ENCODE measurements around the gene GFRA1. TPM values are rescaled to one million over a fixed set of nuclear protein-coding genes. Genes with fewer than 3 reads are reported as not detected.

Gene GFRA1
- total and polyA plus RNA-seq, 2 of the 8 experiments (the other 6 are each of a cell fraction or from before 2014, with no cell fraction given): 1.1 to 2.0 TPM

- 91% methylated on average over 3 of the region's 3 CpGs; no CpG with 5 or more reads in 1 of the 2 experiments for WGBS, 2 experiments (ENCODE audit: extremely low coverage in 1 of 2, insufficient coverage in 1 of 2, insufficient read length in 1 of 2, insufficient replicate concordance in 2 of 2, low coverage in 1 of 2, low lambda C conversion rate in 2 of 2, missing lambda C conversion rate in 1 of 2)
Measured at GRCh38 chr10:116082762-116083161, 190.2 kb downstream of the GFRA1 start.

More at GRCh38 chr10:116082762-116083161, 190.2 kb downstream of the GFRA1 start:
- H3K9ac ChIP-seq (replicated peaks in 1 of 4; ENCODE audit: extremely low read depth in 1 of 4, low read depth in 3 of 4, low read length in 3 of 4): no peak overlapping the region
- ChIA-PET POLR2A (ENCODE audit: partially characterized antibody) (no interaction called here), CTCF (ENCODE audit: partially characterized antibody) (interaction anchor here (0.9 to 4.0 kb wide), 6 partner anchors 13 to 372 kb away, joined by 3 to 10 read pairs (median 5); no protein-coding TSS in a partner anchor)
- no peaks in the 10 kb centered on the region for H3K23me2 ChIP-seq (ENCODE audit: low read depth, low read length)
- no peak overlapping the region for H2BK15ac ChIP-seq (ENCODE audit: low read length)
- no peak overlapping the region for H3K27ac ChIP-seq (ENCODE audit: low read depth, low read length)
- H3K4me1 ChIP-seq (replicated peaks in 1 of 4; ENCODE audit: control insufficient read depth in 3 of 4, insufficient read depth in 4 of 4, low read length in 3 of 4): peaks cover 0 to 5% (median 0%) of the 10 kb centered on the region in 4 experiments; a peak in 1 of 7 replicates
- no peak for DNase-seq (ENCODE audit: low read depth in 1 of 2, low spot score in 2 of 2)
- no peaks in the 10 kb centered on the region for H3K36me3 ChIP-seq (ENCODE audit: control insufficient read depth in 2 of 4, insufficient read depth in 4 of 4, low read length in 3 of 4)
- H2BK12ac ChIP-seq (ENCODE audit: low read depth, low read length): no peak overlapping the region
- no peak for FAIRE-seq
- H3K9me3 ChIP-seq (ENCODE audit: insufficient read depth in 2 of 2, low read depth in 1 of 2, low read length in 1 of 2): no peaks in the 10 kb centered on the region
- no peak overlapping the region for H2BK5ac ChIP-seq (ENCODE audit: low read depth, low read length)
- H2AFZ ChIP-seq (ENCODE audit: low read length): no peak overlapping the region
- no peak overlapping the region for H3K4me3 ChIP-seq (ENCODE audit: extremely low read depth in 1 of 4, insufficient read depth in 2 of 4, low read depth in 3 of 4, low read length in 4 of 4)
- H4K5ac ChIP-seq (ENCODE audit: insufficient read length, low read depth, low read length): no peak overlapping the region
- no peak overlapping the region for H3K4me2 ChIP-seq (ENCODE audit: insufficient read depth in 1 of 2, low read depth in 2 of 2, low read length in 2 of 2)
- no peak overlapping the region for H3K23ac ChIP-seq (ENCODE audit: insufficient read length)
- H4K20me1 ChIP-seq (replicated peaks in 1 of 2; ENCODE audit: control insufficient read depth in 1 of 2, insufficient read depth in 2 of 2, low read length in 2 of 2): no peaks in the 10 kb centered on the region
- no peak overlapping the region for H4K91ac ChIP-seq (replicated peaks; ENCODE audit: insufficient read length, low read length)
- H3K18ac ChIP-seq (ENCODE audit: extremely low read depth, low read length): no peak overlapping the region
- H3K79me1 ChIP-seq (ENCODE audit: low read depth, low read length): no peaks in the 10 kb centered on the region
- no peak overlapping the region for H3K56ac ChIP-seq (replicated peaks; ENCODE audit: insufficient read length, low read depth, low read length)
- H3K79me2 ChIP-seq (ENCODE audit: control insufficient read depth in 1 of 2, insufficient read depth in 2 of 2, low read length in 2 of 2): no peaks in the 10 kb centered on the region
- no peak overlapping the region for H3K14ac ChIP-seq (ENCODE audit: insufficient read length)
- H2AK5ac ChIP-seq (ENCODE audit: low read depth, low read length): no peak overlapping the region
- no peak overlapping the region for H3K4ac ChIP-seq (replicated peaks; ENCODE audit: insufficient read length, low read depth, low read length)
- H2BK120ac ChIP-seq (replicated peaks; ENCODE audit: low read depth, low read length): no peak overlapping the region
- H4K8ac ChIP-seq (ENCODE audit: extremely low read depth, insufficient read depth, low read length): no peak overlapping the region
- no peak for TF ChIP-seq GABPA (IDR thresholded peaks at IDR 0.05; ENCODE audit: borderline replicate concordance, insufficient read depth, low read length)
- TF ChIP-seq CHD2 (IDR thresholded peaks at IDR 0.05; ENCODE audit: low read length): no peak
- TF ChIP-seq JUN (IDR thresholded peaks at IDR 0.05; ENCODE audit: low read depth, low read length): no peak
- no peak for TF ChIP-seq RNF2 (IDR thresholded peaks at IDR 0.05; ENCODE audit: borderline replicate concordance, low read depth, low read length, missing control alignments, poor library complexity, severe bottlenecking)
- TF ChIP-seq KDM1A (IDR thresholded peaks at IDR 0.05; ENCODE audit: borderline replicate concordance, low read length): no peak
- TF ChIP-seq TAF7 (optimal IDR thresholded peaks at IDR 0.05; ENCODE audit: borderline replicate concordance, low read depth, low read length): no peak
- no peak for TF ChIP-seq SRF (IDR thresholded peaks at IDR 0.05; ENCODE audit: low read depth, low read length)
- TF ChIP-seq KDM4A (IDR thresholded peaks at IDR 0.05; ENCODE audit: low read depth, low read length, severe bottlenecking): no peak
- no peak for TF ChIP-seq TAF1 (IDR thresholded peaks at IDR 0.05; ENCODE audit: low read depth, low read length)
- TF ChIP-seq BACH1 (IDR thresholded peaks at IDR 0.05; ENCODE audit: low read length): no peak
- TF ChIP-seq JUND (IDR thresholded peaks at IDR 0.05; ENCODE audit: low read length): no peak
- no peak for TF ChIP-seq BRCA1 (IDR thresholded peaks at IDR 0.05; ENCODE audit: low read depth, low read length)
- no peak for TF ChIP-seq CREB1 (IDR thresholded peaks at IDR 0.05)
- H3K27me3 ChIP-seq (replicated peaks in 1 of 4; ENCODE audit: control insufficient read depth in 3 of 4, extremely low read depth in 1 of 4, insufficient read depth in 3 of 4, low read length in 3 of 4): no peaks in the 10 kb centered on the region
- no peak overlapping the region for H2BK20ac ChIP-seq (ENCODE audit: low read length)
